Measurements from ENCODE around the gene NEU4. TPM values are rescaled to one million over a fixed set of nuclear protein-coding genes. Genes with fewer than 3 reads are reported as not detected.
"Not testable (repeated sequence)": the region's sequence is repeated elsewhere in the genome, so short reads cannot be mapped to it uniquely, and the experiment has no call there.

Gene NEU4
- polyA plus RNA-seq, 3 donors, result 0.05 to 0.74 (median 0.67) TPM

DNA sequence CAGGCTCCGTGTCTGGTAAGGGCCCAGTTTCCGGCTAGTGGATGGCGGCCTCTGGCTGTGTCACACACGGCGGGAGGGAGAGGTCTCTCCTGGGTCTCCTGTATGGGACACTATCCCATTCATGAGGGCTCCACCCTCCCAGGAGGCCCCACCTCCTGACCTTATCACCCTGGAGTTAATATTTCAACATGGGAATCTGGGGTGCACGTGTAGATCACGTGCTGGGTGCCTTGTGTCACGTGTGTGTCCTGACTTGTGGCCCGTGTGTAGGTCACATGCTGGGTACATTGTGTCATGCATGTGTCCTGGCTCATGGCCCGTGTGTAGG is 9.9 kb downstream of the NEU4 start:
- H3K27ac ChIP-seq (ENCODE audit: low read depth, low read length), result no peak overlapping the region
- 43 to 78% (median 73%) methylated on average over 10 of the region's 10 CpGs for WGBS, 3 donors

- not testable (repeated sequence) for H3K27ac ChIP-seq (ENCODE audit: low read depth, low read length)
- WGBS, 3 donors, result 85 to 86% (median 85%) methylated on average over 27 of the region's 27 CpGs
Observed at GRCh38 chr2:241819947-241820624, 11.1 kb downstream of the NEU4 start.

DNA sequence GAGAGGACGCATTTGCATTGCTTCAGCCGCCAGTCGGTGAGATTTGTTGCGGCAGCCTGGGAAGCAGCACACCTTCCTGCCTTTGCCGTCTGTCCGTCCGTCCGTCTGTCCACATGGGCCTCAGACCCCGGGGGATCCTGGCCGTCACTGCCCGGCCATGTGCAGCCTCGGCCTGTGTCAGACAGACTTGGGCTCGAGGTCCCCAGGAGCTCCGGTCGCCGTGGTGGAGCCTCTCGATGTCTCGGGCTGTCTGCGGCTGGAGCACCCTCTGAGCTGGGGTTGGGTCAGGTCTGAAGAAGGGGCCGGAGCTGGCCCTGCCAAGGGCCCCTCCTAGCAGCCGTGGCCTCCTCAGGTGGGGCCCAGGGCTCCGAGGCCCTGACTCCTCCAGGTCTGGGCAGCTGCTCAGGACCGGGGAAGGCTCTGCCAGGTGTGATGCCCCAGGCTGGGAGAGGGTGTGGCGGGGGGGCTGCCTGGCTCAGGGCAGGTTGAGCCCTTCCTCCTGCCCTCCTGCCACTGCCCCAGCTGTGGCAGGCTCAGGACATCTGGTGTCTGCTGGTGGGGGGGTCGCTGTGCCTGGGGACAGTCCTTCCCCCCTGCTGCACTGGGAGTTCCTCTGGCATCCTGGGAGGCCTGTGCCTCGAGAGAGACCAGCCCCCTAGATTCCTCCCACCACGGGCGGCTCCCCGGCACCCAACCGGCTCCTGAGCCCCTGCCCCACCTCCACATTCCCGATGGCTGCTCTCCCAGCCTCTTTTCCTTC is 11.8 kb downstream of the NEU4 start:
- H3K27ac ChIP-seq (ENCODE audit: low read depth, low read length), result no peak overlapping the region
- WGBS, 3 donors, result 82 to 86% (median 83%) methylated on average over 30 to 31 of the region's 31 CpGs

DNA sequence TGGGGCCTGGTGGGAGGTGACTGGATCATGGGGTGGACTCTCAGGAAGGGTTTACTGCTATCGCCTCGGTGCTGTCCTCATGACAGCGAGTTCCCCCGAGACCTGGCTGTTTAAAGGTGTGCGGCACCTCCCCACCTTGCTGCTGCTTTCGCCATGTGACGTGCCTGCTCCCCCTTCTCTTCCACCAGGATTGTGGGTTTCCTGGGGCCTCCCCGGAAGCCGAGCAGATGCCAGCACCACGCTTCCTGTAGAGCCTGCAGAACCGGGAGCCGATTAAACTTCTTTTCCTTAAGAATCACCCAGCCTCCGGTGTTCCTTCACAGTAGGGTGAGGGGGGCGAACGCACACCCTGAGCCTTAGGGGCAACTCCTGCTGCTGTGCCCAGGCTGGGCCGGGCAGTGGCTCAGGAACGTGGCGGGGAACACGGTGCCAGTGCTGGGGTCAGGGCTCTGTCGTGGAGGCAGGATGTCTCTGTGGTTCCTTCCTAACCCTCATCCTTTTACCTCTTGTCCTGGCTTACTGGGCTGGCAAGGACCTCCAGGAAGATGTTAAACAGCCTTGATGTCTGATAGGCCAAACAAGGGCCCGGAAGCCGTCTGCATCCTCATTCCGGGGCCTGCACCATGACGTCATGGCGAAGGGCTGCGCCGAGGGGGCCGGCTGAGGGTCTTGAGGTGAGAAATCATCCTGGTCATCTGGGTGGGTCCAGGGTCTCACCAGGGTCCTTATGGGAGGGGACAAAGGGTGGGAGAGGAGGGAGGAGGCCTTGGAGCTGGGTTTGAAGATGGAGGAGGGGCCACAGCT is 12.7 kb downstream of the NEU4 start:
- H3K27ac ChIP-seq (ENCODE audit: low read depth, low read length), result no peak overlapping the region
- WGBS, 3 donors, result 53 to 72% (median 53%) methylated on average over 28 of the region's 28 CpGs

- 64 to 79% (median 71%) methylated on average over 14 of the region's 14 CpGs for WGBS, 3 donors
- no peak overlapping the region for H3K27ac ChIP-seq (ENCODE audit: low read depth, low read length)
Observed at GRCh38 chr2:241822264-241822623, 13.3 kb downstream of the NEU4 start.

- H3K27ac ChIP-seq (ENCODE audit: low read depth, low read length), result not testable (repeated sequence)
- WGBS, 3 donors, result 82 to 92% (median 90%) methylated on average over 45 of the region's 45 CpGs
Observed at GRCh38 chr2:241823531-241824437, 14.8 kb downstream of the NEU4 start.

DNA sequence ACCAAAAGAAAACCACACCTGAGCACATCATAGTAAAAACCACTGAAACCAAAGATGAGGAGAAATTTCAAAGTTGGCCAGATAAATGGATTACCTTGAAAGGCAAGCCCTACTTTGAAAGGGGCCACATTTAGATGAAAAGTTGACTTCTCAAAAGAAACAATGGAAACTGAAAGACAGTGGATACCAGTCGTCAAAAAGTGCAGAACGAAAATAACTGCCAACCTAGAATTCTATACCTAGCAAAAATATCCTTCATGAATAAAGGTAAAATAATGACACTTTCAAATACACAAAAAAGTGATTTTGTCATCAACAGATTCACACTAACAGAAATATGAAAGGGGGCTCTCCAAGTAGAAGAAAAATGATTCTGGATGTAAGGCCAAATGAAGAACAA is 18.4 kb downstream of the NEU4 start:
- no peak overlapping the region for H3K27ac ChIP-seq (ENCODE audit: low read depth, low read length)
- 81 to 90% (median 87%) methylated on average over 2 of the region's 2 CpGs for WGBS, 3 donors

DNA sequence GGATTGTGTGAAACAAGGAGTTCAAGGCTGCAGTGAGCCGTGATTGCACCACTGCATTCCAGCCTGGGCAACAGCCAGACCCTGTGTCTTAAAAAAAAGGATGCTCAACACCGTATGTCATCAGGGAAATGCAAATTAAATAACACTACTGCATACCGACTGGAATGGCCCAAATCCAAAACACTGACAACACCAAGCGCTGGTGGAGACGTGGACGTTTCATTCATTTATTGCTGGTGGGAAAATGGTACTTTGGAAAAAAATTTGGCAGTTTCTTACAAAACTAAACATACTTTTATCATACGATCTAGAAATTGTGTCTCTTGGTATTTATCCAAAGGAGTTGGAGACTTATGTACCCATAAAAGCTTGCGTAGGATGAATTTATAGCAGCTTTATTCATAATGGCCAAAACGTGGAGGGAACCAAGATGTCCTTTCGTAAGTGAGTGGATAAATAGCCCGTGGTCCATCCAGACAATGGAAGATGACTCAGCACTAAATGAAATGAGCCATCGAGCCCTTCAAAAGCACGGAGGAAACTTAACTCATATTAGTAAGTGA is 24.2 kb downstream of the NEU4 start:
- 38 to 53% (median 48%) methylated on average over 13 of the region's 13 CpGs for WGBS, 3 donors
- no peak overlapping the region for H3K27ac ChIP-seq (ENCODE audit: low read depth, low read length)

- H3K27ac ChIP-seq (ENCODE audit: low read depth, low read length), result not testable (repeated sequence)
- 67 to 85% (median 82%) methylated on average over 25 to 28 of the region's 28 CpGs for WGBS, 3 donors
Observed at GRCh38 chr2:241833756-241834526, 24.9 kb downstream of the NEU4 start.

GRCh38 chr2:241834527-241835210 is 25.7 kb downstream of the NEU4 start:
- no peak overlapping the region for H3K27ac ChIP-seq (ENCODE audit: low read depth, low read length)
- WGBS, 3 donors, result 84 to 92% (median 91%) methylated on average over 10 of the region's 10 CpGs

- 55 to 86% (median 62%) methylated on average over 4 of the region's 4 CpGs for WGBS, 3 donors
- H3K27ac ChIP-seq (ENCODE audit: low read depth, low read length), result no peak overlapping the region
Observed at GRCh38 chr2:241835611-241836010, 26.6 kb downstream of the NEU4 start.

DNA sequence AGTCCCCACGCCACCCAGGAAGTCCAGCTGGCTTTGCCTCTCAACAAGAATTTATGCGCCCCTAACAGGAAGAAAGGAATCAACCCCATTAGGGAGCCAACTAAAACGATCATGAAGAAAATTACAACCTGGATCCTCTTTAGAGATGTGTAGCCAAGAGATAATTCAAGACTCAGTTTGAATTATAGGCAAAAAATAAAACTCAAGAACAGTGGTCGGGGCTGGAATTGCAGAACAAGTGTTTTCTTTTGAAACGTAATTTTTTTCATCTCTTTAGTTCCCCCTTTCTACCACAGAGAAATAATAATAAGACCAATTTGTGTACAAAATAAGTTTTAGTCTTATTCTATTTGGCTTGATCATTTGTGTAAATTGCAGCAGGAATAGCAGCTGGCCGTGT is 27.3 kb downstream of the NEU4 start:
- WGBS, 3 donors, result 53 to 61% (median 54%) methylated on average over 6 of the region's 6 CpGs
- H3K27ac ChIP-seq (ENCODE audit: low read depth, low read length), result no peak overlapping the region

DNA sequence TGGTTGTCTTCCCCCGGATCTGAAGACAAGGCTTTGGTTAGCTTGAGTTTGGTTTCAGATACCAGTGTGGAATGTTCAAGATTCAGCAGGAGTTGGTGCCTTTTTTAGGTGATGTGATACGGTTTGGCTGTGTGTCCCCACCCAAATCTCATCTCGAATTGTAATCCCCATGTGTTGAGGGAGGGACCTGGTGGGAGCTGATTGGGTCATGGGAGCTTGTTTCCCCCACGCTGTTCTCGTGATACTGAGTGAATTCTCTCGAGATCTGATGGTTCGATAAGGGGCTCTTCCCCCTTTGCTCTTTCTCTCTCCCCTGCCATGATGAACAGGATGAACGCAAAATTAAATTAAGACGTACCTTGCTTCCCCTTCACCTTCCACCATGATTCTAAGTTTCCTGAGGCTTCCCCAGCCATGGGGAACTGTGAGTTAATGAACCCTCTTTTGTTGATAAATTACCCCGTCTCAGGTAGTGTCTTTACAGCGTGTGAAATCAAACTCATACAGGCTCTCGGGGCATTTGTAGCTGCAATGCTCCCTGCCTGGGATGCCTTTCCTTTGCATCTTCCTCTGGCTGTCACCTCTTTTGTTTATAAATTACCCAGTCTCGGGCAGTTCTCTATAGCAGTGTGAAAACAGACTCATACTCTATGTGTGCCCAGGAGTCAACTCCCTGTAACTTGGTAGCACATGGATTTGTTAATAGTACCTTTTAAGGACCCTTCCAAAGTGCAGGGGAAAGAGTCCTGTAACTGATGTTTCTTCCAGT is 28.4 kb downstream of the NEU4 start:
- WGBS, 3 donors, result 51 to 68% (median 63%) methylated on average over 13 of the region's 13 CpGs
- H3K27ac ChIP-seq (ENCODE audit: low read depth, low read length), result no peak overlapping the region

GRCh38 chr2:241841181-241842066 is 32.4 kb downstream of the NEU4 start:
- 83 to 85% (median 84%) methylated on average over 28 of the region's 28 CpGs for WGBS, 3 donors
- H3K27ac ChIP-seq (ENCODE audit: low read depth, low read length), result no peak overlapping the region

- no peak overlapping the region for H3K27ac ChIP-seq (ENCODE audit: low read depth, low read length)
- 81 to 86% (median 82%) methylated on average over 11 of the region's 11 CpGs for WGBS, 3 donors
Observed at GRCh38 chr2:241842067-241842415, 33.0 kb downstream of the NEU4 start.

Measured in adipose tissue (tissue), 3 donors.